AG04450 (cell line): Measurements from ENCODE around the gene PAX4. TPM values are rescaled to one million over a fixed set of nuclear protein-coding genes. Genes with fewer than 3 reads are reported as not detected.

ENCODE experiments used
- CTCF ChIA-PET: fragments of 300-600, 350-600 bp; formaldehyde crosslinking; extraction: SDS; loops from one replicate; lab custom pipeline; 2022; ENCODE audit warnings: antibody characterized with exemption, inconsistent platforms; lab: Charles Lee
- POLR2A ChIA-PET: fragments of 350-600 bp; formaldehyde crosslinking; extraction: SDS; loops from one replicate; lab custom pipeline; 2021; ENCODE audit warnings: antibody characterized with exemption, inconsistent platforms; lab: Yijun Ruan, JAX
- DNase-seq: peaks from one replicate; pipeline ENCODE4 v3.0.0-alpha.2; 2011; ENCODE audit warnings: low read depth, low spot score
- H3K27ac ChIP-seq: one replicate; pipeline ENCODE4 v1.5.1; 2012; ENCODE audit warnings: low read depth, low read length, control low read depth
- H3K27me3 ChIP-seq: one replicate; pipeline ENCODE4 v1.6.0; 2012; ENCODE audit warnings: low read length; ENCODE audit not compliant: control insufficient read depth, insufficient read depth
- H3K4me3 ChIP-seq: 2 replicates; pipeline ENCODE4 v1.5.1; 2011; ENCODE audit warnings: mild to moderate bottlenecking, low read depth, low read length, control low read depth
- H3K9me3 ChIP-seq: 2 replicates; pipeline ENCODE4 v1.5.1; 2012; ENCODE audit warnings: low read length; ENCODE audit not compliant: control insufficient read depth, insufficient read depth
- polyA plus RNA-seq: library from polyadenylated mRNA; depleted of rRNA; stranded (reverse); fragments of >200 nt; gene quantifications from 2 replicates; pipeline ENCODE4 v1.2.3, GENCODE V29; 2011
- TF ChIP-seq, protein P1 (sequence below): IDR thresholded peaks from 2 replicates; pipeline ENCODE4 v1.5.1; 2011; ENCODE audit warnings: low read depth, low read length, control low read depth, inconsistent platforms

Gene PAX4
- polyA plus RNA-seq, 1 experiment: not detected

DNA sequence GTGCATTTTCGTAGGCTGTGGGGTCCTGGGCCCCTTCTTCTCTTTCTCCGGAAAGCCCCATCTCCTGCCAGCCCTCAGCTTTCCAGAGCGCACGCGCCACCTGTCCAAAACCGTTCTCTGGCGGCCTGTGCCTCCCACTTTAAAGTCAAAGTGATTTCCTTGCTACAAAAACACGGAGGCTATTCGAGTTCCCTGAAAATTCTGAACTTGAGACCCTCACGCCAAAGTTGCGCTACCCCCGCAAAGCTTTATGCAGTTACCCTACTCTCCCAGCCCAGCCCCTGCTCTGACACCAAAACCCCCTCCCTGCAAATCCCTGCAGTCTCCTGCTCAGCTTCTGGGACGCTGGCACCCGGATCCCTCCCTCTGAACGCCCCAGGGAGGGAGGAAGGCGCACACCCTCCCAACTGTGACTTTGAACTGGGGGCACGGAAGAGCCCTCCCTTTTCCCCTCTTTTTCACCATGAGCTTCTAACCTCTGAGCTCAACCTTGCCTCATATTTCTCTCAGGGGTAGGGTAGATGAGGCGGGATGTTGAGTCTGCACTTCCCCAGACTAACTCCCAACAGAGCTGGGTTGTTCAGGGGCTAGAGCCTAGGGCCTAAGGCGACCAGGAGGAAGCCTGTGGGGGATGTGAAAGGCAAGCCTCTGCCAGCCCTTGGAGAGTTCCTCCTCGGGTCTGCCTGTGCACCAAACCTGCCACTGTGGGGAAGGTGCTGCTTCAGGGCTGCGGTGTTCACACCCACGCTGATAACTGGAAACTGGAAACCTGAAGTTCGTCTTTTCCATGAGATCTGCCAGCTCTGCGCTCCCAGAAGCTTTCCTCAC is 2.7 kb upstream of the PAX4 start:
- Histone ChIP-seq H3K27me3 (peaks cover 67% of the 10 kb centered on the region), H3K9me3 (no peaks in the 10 kb centered on the region), H3K4me3 (no peak overlapping the region), H3K27ac (no peak overlapping the region)
- CTCF ChIA-PET: no interaction called here
- TF ChIP-seq, protein P1, sequence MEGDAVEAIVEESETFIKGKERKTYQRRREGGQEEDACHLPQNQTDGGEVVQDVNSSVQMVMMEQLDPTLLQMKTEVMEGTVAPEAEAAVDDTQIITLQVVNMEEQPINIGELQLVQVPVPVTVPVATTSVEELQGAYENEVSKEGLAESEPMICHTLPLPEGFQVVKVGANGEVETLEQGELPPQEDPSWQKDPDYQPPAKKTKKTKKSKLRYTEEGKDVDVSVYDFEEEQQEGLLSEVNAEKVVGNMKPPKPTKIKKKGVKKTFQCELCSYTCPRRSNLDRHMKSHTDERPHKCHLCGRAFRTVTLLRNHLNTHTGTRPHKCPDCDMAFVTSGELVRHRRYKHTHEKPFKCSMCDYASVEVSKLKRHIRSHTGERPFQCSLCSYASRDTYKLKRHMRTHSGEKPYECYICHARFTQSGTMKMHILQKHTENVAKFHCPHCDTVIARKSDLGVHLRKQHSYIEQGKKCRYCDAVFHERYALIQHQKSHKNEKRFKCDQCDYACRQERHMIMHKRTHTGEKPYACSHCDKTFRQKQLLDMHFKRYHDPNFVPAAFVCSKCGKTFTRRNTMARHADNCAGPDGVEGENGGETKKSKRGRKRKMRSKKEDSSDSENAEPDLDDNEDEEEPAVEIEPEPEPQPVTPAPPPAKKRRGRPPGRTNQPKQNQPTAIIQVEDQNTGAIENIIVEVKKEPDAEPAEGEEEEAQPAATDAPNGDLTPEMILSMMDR: no peak
- POLR2A ChIA-PET: no interaction called here
- DNase-seq: no peak

DNA sequence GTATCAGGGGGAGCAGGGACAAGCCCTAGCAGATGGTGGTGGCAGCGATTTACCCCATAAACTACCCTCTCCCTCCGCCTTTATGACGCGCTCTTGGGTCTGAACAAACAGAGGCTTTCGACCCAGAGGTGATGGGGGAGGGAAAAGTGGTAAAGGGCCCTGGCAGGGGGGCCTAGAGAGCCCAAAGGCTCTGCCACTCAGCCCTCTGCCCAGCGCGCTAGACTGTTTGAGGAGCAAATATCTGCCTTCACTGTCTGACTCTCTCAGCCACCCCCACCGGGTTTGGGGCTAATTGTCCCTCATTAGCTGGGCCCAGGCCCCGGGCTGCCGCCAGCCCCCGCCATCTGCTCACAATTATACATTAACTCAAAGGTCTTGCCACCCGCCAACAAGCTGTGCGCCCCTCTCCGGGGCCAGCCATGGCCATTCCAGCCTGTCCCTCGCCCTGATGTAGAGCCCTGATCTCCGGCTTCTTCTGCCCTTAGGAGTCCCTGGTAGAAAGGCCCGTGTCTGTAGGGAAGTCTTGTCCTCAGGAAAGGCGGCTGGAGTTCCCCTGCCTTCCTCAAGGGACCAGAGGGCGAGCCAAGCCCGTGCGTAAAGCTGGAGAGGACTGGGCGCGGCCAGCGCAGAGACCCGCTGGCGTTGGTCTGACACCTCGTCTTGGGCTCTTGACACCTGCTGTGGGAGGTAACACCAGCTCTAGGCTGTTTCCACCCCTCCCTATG is 1.9 kb upstream of the PAX4 start:
- ChIA-PET POLR2A (no interaction called here), CTCF (no interaction called here)
- DNase-seq: no peak

DNA sequence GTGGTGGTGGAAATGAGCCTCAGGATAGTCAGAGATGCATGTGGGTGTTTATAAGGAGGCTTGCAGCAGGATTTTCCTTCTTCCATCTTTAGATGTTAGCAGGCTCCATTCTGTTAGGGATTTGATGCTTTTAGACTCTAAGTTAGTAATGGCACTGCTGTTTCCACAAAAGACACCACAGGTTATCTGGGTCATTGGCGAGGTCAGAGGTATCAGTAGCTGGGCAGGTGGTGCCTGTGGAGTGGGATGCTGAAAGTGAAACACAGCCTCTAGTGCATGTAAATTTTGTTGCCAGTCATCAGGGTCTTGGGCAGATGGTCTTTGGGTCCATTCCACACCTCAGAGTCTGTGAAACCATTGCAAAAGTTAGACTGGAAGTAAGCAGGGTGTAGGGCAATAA is 833 bp upstream of the PAX4 start:
- no peak for DNase-seq
- Histone ChIP-seq H3K27me3 (peaks cover 76% of the 10 kb centered on the region), H3K4me3 (no peak overlapping the region), H3K9me3 (no peaks in the 10 kb centered on the region), H3K27ac (no peak overlapping the region)
- CTCF ChIA-PET: no interaction called here
- POLR2A ChIA-PET: no interaction called here
- TF ChIP-seq, protein P1: no peak

More for the DNA sequence above, 1.9 kb upstream of the PAX4 start:
- Histone ChIP-seq H3K27ac (no peak overlapping the region), H3K9me3 (no peaks in the 10 kb centered on the region), H3K27me3 (peaks cover 75% of the 10 kb centered on the region), H3K4me3 (no peak overlapping the region)
- TF ChIP-seq, protein P1: no peak

- Histone ChIP-seq H3K27ac (no peak overlapping the region), H3K9me3 (no peaks in the 10 kb centered on the region), H3K4me3 (no peak overlapping the region), H3K27me3 (peaks cover 74% of the 10 kb centered on the region)
- POLR2A ChIA-PET: no interaction called here
- TF ChIP-seq, protein P1: no peak
- no peak for DNase-seq
- CTCF ChIA-PET: no interaction called here
Observed at GRCh38 chr7:127616724-127617123, 1.2 kb downstream of the PAX4 start.

- Histone ChIP-seq H3K4me3 (no peak overlapping the region), H3K27me3 (peaks cover 41% of the 10 kb centered on the region), H3K9me3 (peaks cover 7% of the 10 kb centered on the region; the same call in 1 of the 2 replicates), H3K27ac (no peak overlapping the region)
- TF ChIP-seq, protein P1: no peak
- no peak for DNase-seq
- ChIA-PET CTCF (no interaction called here), POLR2A (no interaction called here)
Observed at GRCh38 chr7:127612263-127612662, 5.7 kb downstream of the PAX4 start.
